Hepatocyte (in vitro differentiated cells): Measurements from ENCODE around the gene PHGDH. TPM values are rescaled to one million over a fixed set of nuclear protein-coding genes. Genes with fewer than 3 reads are reported as not detected.
A peak's percentile ranks its signal among the peaks of the same experiment; 100 is the strongest.

ENCODE experiments used
- DNase-seq: peaks from one replicate; pipeline ENCODE4 v3.0.0-alpha.2; 2016; ENCODE audit warnings: low spot score
- H2AFZ ChIP-seq: fragments of 200-600 bp; sonication (generic); 2 replicates; pipeline ENCODE4 v1.6.0; 2016; ENCODE audit warnings: antibody characterized with exemption, mild to moderate bottlenecking
- H3K27ac ChIP-seq: fragments of 200-600 bp; sonication (generic); 2 replicates; pipeline ENCODE4 v1.5.1; 2016; ENCODE audit warnings: mild to moderate bottlenecking
- H3K27me3 ChIP-seq: fragments of 200-600 bp; sonication (generic); 2 replicates; pipeline ENCODE4 v1.6.1; 2016
- H3K36me3 ChIP-seq: fragments of 200-600 bp; sonication (generic); replicated peaks from 2 replicates; pipeline ENCODE4 v1.5.1; 2016; ENCODE audit warnings: low read depth; ENCODE audit not compliant: insufficient read depth
- H3K4me1 ChIP-seq: fragments of 200-600 bp; sonication (generic); 2 replicates; pipeline ENCODE4 v1.5.1; 2016; ENCODE audit warnings: mild to moderate bottlenecking, moderate library complexity; ENCODE audit not compliant: insufficient read depth
- H3K4me2 ChIP-seq: fragments of 200-600 bp; sonication (generic); 2 replicates; pipeline ENCODE4 v1.6.0; 2016
- H3K4me3 ChIP-seq: fragments of 200-600 bp; sonication (generic); 2 replicates; pipeline ENCODE4 v1.5.1; 2016; ENCODE audit warnings: mild to moderate bottlenecking
- H3K79me2 ChIP-seq: fragments of 200-600 bp; sonication (generic); 2 replicates; pipeline ENCODE4 v1.6.0; 2017; ENCODE audit warnings: mild to moderate bottlenecking
- H3K9me2 ChIP-seq: fragments of 200-600 bp; sonication (generic); replicated peaks from 2 replicates; pipeline ENCODE4 v1.6.0; 2017; ENCODE audit warnings: mild to moderate bottlenecking; ENCODE audit not compliant: insufficient read depth
- H3K9me3 ChIP-seq: fragments of 200-600 bp; sonication (generic); 2 replicates; pipeline ENCODE4 v1.5.1; 2016; ENCODE audit warnings: low read depth, mild to moderate bottlenecking
- H4K20me1 ChIP-seq: fragments of 200-600 bp; sonication (generic); 2 replicates; pipeline ENCODE4 v1.6.0; 2016; ENCODE audit warnings: mild to moderate bottlenecking; ENCODE audit not compliant: insufficient read depth, poor library complexity, severe bottlenecking
- EZH2 ChIP-seq: fragments of 200-600 bp; sonication (generic); IDR thresholded peaks from 2 replicates; pipeline ENCODE4 v1.6.1; 2016; ENCODE audit warnings: antibody characterized with exemption, mild to moderate bottlenecking, borderline replicate concordance
- EZH2phosphoT487 ChIP-seq: fragments of 200-600 bp; sonication (generic); IDR thresholded peaks from one replicate; pipeline ENCODE4 v1.6.1; 2018; ENCODE audit warnings: antibody characterized with exemption, mild to moderate bottlenecking, low read depth, moderate library complexity; ENCODE audit not compliant: unreplicated experiment, severe bottlenecking
- WGBS: methylation state at CpG from one replicate; pipeline ENCODE4 v1.1.6; 2016; ENCODE audit warnings: low lambda C conversion rate; ENCODE audit errors: missing lambda C conversion rate; 5-methylcytosine and 5-hydroxymethylcytosine counted together
- polyA plus RNA-seq: library from polyadenylated mRNA; unstranded; fragments of >200 nt; fragmentation: Nextera tagmentation; extraction: Ambion mirVana; gene quantifications from 2 replicates; pipeline ENCODE4 v1.2.1, GENCODE V29; 2016
- total RNA-seq: library from RNA; depleted of rRNA; stranded (reverse); fragments of >200 nt; gene quantifications from 2 replicates; pipeline ENCODE4 v1.2.3, GENCODE V29; 2014
- TF ChIP-seq, protein P1 (sequence below): fragments of 200-600 bp; sonication (generic); IDR thresholded peaks from 2 replicates; pipeline ENCODE4 v1.5.1; 2016; ENCODE audit warnings: antibody characterized with exemption, mild to moderate bottlenecking; ENCODE audit not compliant: poor library complexity

Gene PHGDH
- total and polyA plus RNA-seq, 2 experiments from 2014 or later, result 138 to 167 TPM

DNA sequence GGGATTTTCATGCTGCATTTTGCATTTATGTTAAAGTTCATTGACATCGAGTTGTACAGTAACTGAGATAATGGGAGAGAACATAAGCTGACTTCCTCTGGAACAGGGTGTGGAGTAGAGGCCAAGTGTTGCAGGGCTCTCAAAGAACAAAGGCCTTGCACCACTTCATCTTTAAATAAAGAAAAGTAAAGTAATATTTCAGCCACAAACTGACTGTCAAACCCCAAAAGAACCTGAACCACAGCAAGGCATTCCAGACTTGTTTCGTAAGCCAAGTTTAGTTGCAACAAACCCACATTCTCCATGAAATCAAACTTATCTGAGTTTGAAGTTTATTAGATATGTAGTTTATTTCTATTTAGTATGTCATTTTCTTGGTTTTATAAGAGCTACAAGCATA lies 76.0 kb downstream of the PHGDH start:
- Histone ChIP-seq H3K4me2 (peak overlapping the region; percentile 16), H4K20me1 (no peaks in the 10 kb centered on the region)

DNA sequence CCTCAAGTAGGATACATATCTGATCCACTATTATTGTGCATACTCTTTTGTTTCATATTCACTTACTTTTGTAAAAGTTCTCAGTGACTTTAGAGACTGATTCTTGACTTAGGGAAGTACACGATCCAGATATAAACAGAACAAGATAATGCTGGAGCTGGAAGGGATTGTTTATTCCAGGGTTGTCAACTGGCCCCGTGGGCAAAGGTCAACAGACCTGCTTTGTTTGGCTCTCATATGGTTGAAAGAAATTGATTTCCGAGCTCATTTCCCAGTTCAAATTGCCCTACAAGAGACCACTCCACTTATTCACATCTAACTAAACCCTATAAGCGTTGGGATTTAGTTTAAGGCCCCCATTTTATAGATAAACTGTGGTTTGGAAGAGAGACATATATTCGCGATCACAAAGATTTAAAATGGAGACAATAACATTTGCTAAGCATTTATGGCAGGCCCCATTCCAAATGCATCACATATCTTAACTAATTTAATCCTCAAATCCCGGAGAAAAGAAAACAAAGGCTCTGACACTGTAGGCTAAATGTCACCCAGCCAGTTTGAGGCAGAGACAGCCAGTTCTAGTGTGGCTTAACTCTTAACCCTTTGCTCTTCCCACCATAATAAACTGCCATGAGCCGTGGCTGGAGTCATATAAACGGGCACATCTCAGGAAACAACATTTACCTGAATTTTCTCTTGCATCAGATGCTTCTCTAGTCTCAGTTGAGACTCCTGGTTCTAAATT lies 78.9 kb downstream of the PHGDH start:
- peak overlapping the region; percentile 36 for H2AFZ ChIP-seq
- H3K79me2 ChIP-seq, result no peaks in the 10 kb centered on the region
- TF ChIP-seq EZH2phosphoT487 (no peak), EZH2 (no peak)
- TF ChIP-seq, protein P1, sequence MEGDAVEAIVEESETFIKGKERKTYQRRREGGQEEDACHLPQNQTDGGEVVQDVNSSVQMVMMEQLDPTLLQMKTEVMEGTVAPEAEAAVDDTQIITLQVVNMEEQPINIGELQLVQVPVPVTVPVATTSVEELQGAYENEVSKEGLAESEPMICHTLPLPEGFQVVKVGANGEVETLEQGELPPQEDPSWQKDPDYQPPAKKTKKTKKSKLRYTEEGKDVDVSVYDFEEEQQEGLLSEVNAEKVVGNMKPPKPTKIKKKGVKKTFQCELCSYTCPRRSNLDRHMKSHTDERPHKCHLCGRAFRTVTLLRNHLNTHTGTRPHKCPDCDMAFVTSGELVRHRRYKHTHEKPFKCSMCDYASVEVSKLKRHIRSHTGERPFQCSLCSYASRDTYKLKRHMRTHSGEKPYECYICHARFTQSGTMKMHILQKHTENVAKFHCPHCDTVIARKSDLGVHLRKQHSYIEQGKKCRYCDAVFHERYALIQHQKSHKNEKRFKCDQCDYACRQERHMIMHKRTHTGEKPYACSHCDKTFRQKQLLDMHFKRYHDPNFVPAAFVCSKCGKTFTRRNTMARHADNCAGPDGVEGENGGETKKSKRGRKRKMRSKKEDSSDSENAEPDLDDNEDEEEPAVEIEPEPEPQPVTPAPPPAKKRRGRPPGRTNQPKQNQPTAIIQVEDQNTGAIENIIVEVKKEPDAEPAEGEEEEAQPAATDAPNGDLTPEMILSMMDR, result no peak
- H3K4me1 ChIP-seq, result peaks cover 56% of the 10 kb centered on the region
- H3K9me2 ChIP-seq, result no peaks in the 10 kb centered on the region
- 19% methylated on average over 9 of the region's 9 CpGs for WGBS
- no peaks in the 10 kb centered on the region for H3K9me3 ChIP-seq
- DNase-seq, result peak; percentile 40
- no peak overlapping the region for H3K4me3 ChIP-seq
- no peaks in the 10 kb centered on the region for H3K27me3 ChIP-seq
- H4K20me1 ChIP-seq, result no peaks in the 10 kb centered on the region
- H3K4me2 ChIP-seq, result peak overlapping the region; percentile 45
- no peaks in the 10 kb centered on the region for H3K36me3 ChIP-seq
- peak overlapping the region; percentile 86 for H3K27ac ChIP-seq

More for the DNA sequence above, 76.0 kb downstream of the PHGDH start:
- no peak for DNase-seq
- no peaks in the 10 kb centered on the region for H3K36me3 ChIP-seq
- TF ChIP-seq, protein P1, result no peak
- TF ChIP-seq EZH2, result no peak
- no peak for TF ChIP-seq EZH2phosphoT487
- H2AFZ ChIP-seq, result no peak overlapping the region
- H3K4me3 ChIP-seq, result no peak overlapping the region
- H3K27me3 ChIP-seq, result no peaks in the 10 kb centered on the region
- H3K9me3 ChIP-seq, result no peaks in the 10 kb centered on the region
- H3K27ac ChIP-seq, result peak overlapping the region; percentile 42
- no peaks in the 10 kb centered on the region for H3K9me2 ChIP-seq
- no peaks in the 10 kb centered on the region for H3K79me2 ChIP-seq
- WGBS, result 56% methylated on average over 2 of the region's 2 CpGs
- peaks cover 62% of the 10 kb centered on the region for H3K4me1 ChIP-seq

DNA sequence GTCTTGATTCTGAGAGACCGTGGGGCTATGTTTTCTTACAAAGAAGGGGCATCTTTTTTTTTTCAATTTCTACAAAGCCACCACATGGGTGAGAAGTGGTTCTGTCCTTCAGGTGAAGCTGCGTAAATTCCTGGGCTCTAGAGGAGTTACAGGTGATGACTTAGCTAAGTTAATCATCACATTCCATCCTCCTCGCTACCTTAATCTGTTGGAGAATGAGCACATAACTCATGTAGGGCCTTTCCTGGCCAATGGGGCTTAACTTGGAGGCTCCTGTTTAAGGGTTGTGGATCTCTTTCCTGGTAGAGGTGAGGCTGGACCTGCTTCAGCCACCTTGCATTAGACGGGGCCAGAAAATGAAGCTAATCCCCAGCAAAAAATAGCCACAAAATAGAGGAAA lies 79.6 kb downstream of the PHGDH start:
- Histone ChIP-seq H4K20me1 (no peaks in the 10 kb centered on the region), H3K27ac (peak overlapping the region; percentile 86), H3K9me2 (no peaks in the 10 kb centered on the region), H3K4me1 (peaks cover 56% of the 10 kb centered on the region), H3K27me3 (no peaks in the 10 kb centered on the region), H3K79me2 (no peaks in the 10 kb centered on the region), H3K4me2 (peak overlapping the region; percentile 45), H3K36me3 (no peaks in the 10 kb centered on the region), H3K9me3 (no peaks in the 10 kb centered on the region), H3K4me3 (no peak overlapping the region), H2AFZ (peak overlapping the region; percentile 3)
- TF ChIP-seq EZH2, result no peak
- TF ChIP-seq, protein P1, result no peak
- TF ChIP-seq EZH2phosphoT487, result no peak
- WGBS, result 62% methylated on average over 4 of the region's 4 CpGs
- peak; percentile 39 for DNase-seq

Other genes with a start within 250 kb of the PHGDH start
- 62.4 and 101 TPM in 2 replicates for gene HSD3B1, start 204.7 kb upstream of the PHGDH start, total RNA-seq
- gene HSD3B1, start 204.7 kb upstream of the PHGDH start, polyA plus RNA-seq, result 38.3 and 44.8 TPM in 2 replicates
- gene ZNF697, start 63.7 kb upstream of the PHGDH start, total RNA-seq, result 7.3 and 7.5 TPM in 2 replicates
- 0.58 and 0.88 TPM in 2 replicates for gene ZNF697, start 63.7 kb upstream of the PHGDH start, polyA plus RNA-seq
- 188 and 207 TPM in 2 replicates for gene HMGCS2, start 57.0 kb downstream of the PHGDH start, total RNA-seq
- gene HMGCS2, start 57.0 kb downstream of the PHGDH start, polyA plus RNA-seq, result 119 and 167 TPM in 2 replicates
- gene REG4, start 99.5 kb downstream of the PHGDH start, total RNA-seq, result 103 and 106 TPM in 2 replicates
- 79.4 and 111 TPM in 2 replicates for gene REG4, start 99.5 kb downstream of the PHGDH start, polyA plus RNA-seq
- not detected in 2 replicates for gene ADAM30, start 184.6 kb downstream of the PHGDH start, total RNA-seq
- not detected in 2 replicates for gene ADAM30, start 184.6 kb downstream of the PHGDH start, polyA plus RNA-seq